ENCODE results near the gene ZNF169.
"Not testable (repeated sequence)": the region's sequence is repeated elsewhere in the genome, so short reads cannot be mapped to it uniquely, and the experiment has no call there.

DNA sequence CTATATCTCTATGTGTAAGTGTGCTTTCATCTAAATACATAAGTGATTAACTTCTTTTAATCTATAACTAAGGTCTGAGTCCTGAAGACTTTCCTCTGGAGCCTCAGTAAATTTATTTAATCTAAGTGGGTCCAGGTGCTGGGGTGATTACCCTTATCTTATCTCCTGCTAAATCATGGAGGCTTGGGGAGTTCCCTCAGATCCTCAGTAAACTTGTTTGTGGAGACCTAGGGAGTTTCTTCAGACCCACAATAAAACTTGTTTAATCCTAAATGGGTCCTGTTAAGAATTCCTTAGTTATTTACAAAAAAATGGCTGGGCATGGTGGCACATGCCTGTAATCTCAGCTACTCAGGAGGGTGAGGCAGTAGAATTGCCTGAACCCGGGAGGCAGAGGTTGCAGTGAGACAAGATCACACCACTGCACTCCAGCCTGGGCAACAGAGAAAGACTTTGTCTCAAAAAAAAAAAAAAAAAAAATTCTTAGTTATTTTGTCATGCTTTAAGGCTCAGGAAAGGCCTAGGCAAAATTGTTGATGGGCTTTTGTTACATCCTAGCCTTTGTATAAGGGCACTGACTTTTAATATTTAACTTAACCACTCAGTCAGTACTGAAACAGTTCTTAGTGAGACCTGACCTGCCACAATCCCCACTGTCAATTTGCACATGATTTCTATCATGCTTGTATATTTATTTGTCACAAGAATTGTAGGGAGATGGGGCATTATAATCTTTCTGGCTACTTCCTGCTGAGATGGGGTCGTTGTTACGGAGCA lies 6.7 kb downstream of the ZNF169 start:
- TF ChIP-seq CTCF (conservative IDR thresholded peaks at IDR 0.05 in 1 of 2, IDR thresholded peaks at IDR 0.05 in 1 of 2; ENCODE audit: low read depth in 1 of 2, low read length in 2 of 2); EZH2 (IDR thresholded peaks at IDR 0.05; ENCODE audit: low read length, missing control alignments): not testable (repeated sequence)
